A673 (cell line): ENCODE measurements around the gene HMG20A. TPM values are rescaled to one million over a fixed set of nuclear protein-coding genes. Genes with fewer than 3 reads are reported as not detected.

Experiments used
- BruUV-seq: library from RNA; stranded (reverse); fragments of 400-500 nt; replicated peaks from 2 replicates; lab custom pipeline; 2021; lab: Mats Ljungman, UMichigan
- CTCF ChIA-PET: fragments of 300-600 bp; sonication (Branson Sonifier 250); formaldehyde crosslinking; loops from one replicate; lab custom pipeline; 2022; ENCODE audit warnings: antibody characterized with exemption; lab: Charles Lee
- POLR2A ChIA-PET: fragments of 300-600 bp; sonication (Branson Sonifier 250); formaldehyde crosslinking; loops from one replicate; lab custom pipeline; 2022; ENCODE audit warnings: antibody characterized with exemption; ENCODE audit not compliant: low non-redundant PET; lab: Charles Lee
- DNase-seq: peaks from one replicate; pipeline ENCODE4 v3.0.0-alpha.2; 2015; ENCODE audit warnings: low spot score
- H3K27ac ChIP-seq: fragments of 200-600 bp; sonication (generic); 2 replicates; pipeline ENCODE4 v1.5.1; 2016; ENCODE audit warnings: mixed run types, low read depth, mild to moderate bottlenecking, mixed read lengths, antibody characterized with exemption, low read length; ENCODE audit not compliant: poor library complexity, severe bottlenecking
- H3K27me3 ChIP-seq: fragments of 200-600 bp; sonication (generic); replicated peaks from 2 replicates; pipeline ENCODE4 v1.6.1; 2017; ENCODE audit warnings: mixed run types, low read depth, mild to moderate bottlenecking, mixed read lengths, antibody characterized with exemption, low read length; ENCODE audit not compliant: insufficient read depth, poor library complexity
- H3K36me3 ChIP-seq: fragments of 200-600 bp; sonication (generic); 2 replicates; pipeline ENCODE4 v1.6.1; 2016; ENCODE audit warnings: mixed run types, mild to moderate bottlenecking, mixed read lengths, antibody characterized with exemption, low read length; ENCODE audit not compliant: insufficient read depth, poor library complexity, severe bottlenecking
- H3K4me1 ChIP-seq: fragments of 200-600 bp; sonication (generic); 2 replicates; pipeline ENCODE4 v1.6.1; 2017; ENCODE audit warnings: mixed run types, mild to moderate bottlenecking, mixed read lengths, antibody characterized with exemption, low read length; ENCODE audit not compliant: insufficient read depth, poor library complexity, severe bottlenecking
- H3K4me3 ChIP-seq: fragments of 200-600 bp; sonication (generic); 2 replicates; pipeline ENCODE4 v1.5.1; 2016; ENCODE audit warnings: low read depth, mixed run types, mild to moderate bottlenecking, mixed read lengths, low read length; ENCODE audit not compliant: poor library complexity, severe bottlenecking
- H3K9me3 ChIP-seq: fragments of 200-600 bp; sonication (generic); 2 replicates; pipeline ENCODE4 v1.6.1; 2016; ENCODE audit warnings: mixed run types, low read depth, mild to moderate bottlenecking, mixed read lengths, antibody characterized with exemption, low read length; ENCODE audit not compliant: poor library complexity, severe bottlenecking
- CTCF ChIP-seq: fragments of 300-800, 200-600 bp; sonication (generic); conservative IDR thresholded peaks from 2 replicates; pipeline ENCODE4 v1.5.1; 2017; ENCODE audit warnings: low read depth, mild to moderate bottlenecking, antibody characterized with exemption, low read length, moderate library complexity, mixed read lengths
- EZH2 ChIP-seq: fragments of 200-600 bp; sonication (generic); IDR thresholded peaks from 2 replicates; pipeline ENCODE4 v1.6.1; 2017; ENCODE audit warnings: borderline replicate concordance, low read depth, mild to moderate bottlenecking, mixed read lengths, antibody characterized with exemption, low read length; ENCODE audit not compliant: poor library complexity, severe bottlenecking
- intact Hi-C: fragments of 100-400 bp; cut with micrococcal nuclease; formaldehyde crosslinking; loops from one replicate; pipeline ENCODE4 v1.10.0; 2022; ENCODE audit not compliant: unreplicated experiment
- total RNA-seq: library from RNA; stranded (reverse); gene quantifications from 2 replicates; pipeline ENCODE4 v1.2.3, GENCODE V29; 2021

Gene HMG20A
- total RNA-seq, 1 experiment from 2014 or later = 43.2 TPM

DNA sequence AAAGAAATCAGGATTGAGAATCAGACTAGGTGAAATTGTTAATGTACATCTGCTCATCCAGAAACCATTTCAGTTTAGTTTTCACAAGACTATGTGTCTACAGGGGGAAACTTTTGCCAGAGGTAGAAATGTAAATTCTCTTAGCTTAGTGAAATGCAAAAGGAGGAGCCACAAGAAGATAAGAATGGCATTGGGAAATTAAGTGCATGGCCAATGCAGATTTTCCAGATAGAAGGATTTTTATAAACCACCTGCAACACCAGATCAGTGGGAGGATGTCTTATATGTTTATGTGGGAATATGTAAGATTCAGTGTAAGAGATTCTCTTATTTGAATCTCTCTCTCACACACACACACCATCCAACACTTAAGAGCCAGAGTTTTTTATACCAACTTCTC lies 67.2 kb downstream of the HMG20A start:
- Histone ChIP-seq H3K4me3 (no peak overlapping the region), H3K4me1 (peaks cover 15% of the 10 kb centered on the region), H3K36me3 (peaks cover 14% of the 10 kb centered on the region), H3K27ac (no peak overlapping the region), H3K9me3 (no peaks in the 10 kb centered on the region), H3K27me3 (no peaks in the 10 kb centered on the region)
- ChIA-PET POLR2A (no interaction called here), CTCF (no interaction called here)
- TF ChIP-seq CTCF (no peak), EZH2 (no peak)
- DNase-seq = no peak
- BruUV-seq = no TSS peak
- intact Hi-C loops = no loop called here

DNA sequence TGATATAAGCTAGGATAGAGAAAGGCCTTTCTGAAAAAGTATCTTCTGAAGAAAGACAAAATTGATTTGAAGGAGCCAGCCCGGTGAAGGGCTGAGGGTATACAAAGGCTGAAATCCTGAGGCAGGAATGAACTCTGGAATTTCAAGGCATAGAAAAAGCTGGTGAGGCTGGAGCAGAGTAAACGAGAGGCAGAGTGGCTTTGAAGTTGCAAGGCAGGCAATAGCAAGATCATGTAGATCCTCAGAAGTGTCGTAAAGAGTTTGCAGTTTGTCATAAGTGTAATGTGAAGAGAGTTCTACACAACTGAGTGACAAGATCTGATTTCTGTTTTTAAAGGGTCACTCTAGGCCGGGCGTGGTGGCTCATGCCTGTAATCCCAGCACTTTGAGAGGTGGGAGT lies 69.0 kb downstream of the HMG20A start:
- CTCF ChIA-PET = no interaction called here
- TF ChIP-seq CTCF = no peak
- TF ChIP-seq EZH2 = no peak
- intact Hi-C loops = no loop called here
- POLR2A ChIA-PET = no interaction called here
- DNase-seq = no peak
- H3K27ac ChIP-seq = no peak overlapping the region
- no peaks in the 10 kb centered on the region for H3K9me3 ChIP-seq
- peaks cover 4% of the 10 kb centered on the region for H3K36me3 ChIP-seq
- H3K4me3 ChIP-seq = no peak overlapping the region
- no TSS peak for BruUV-seq
- peaks cover 11% of the 10 kb centered on the region for H3K4me1 ChIP-seq
- H3K27me3 ChIP-seq = no peaks in the 10 kb centered on the region

GRCh38 chr15:77493324-77493907 lies 72.7 kb downstream of the HMG20A start:
- BruUV-seq = no TSS peak
- Histone ChIP-seq H3K4me1 (peaks cover 26% of the 10 kb centered on the region), H3K27me3 (no peaks in the 10 kb centered on the region), H3K4me3 (no peak overlapping the region), H3K27ac (peak overlapping the region; percentile 8), H3K9me3 (no peaks in the 10 kb centered on the region), H3K36me3 (no peaks in the 10 kb centered on the region)
- DNase-seq = no peak
- no peak for TF ChIP-seq CTCF
- no peak for TF ChIP-seq EZH2
- CTCF ChIA-PET = no interaction called here
- intact Hi-C loops = no loop called here
- POLR2A ChIA-PET = no interaction called here
